Activated CD4-positive, alpha-beta T cell treated with anti-CD3 and anti-CD28 coated beads for 36 hours (primary cell): Measurements from ENCODE around the gene SCN7A. TPM values are rescaled to one million over a fixed set of nuclear protein-coding genes. Genes with fewer than 3 reads are reported as not detected.

Source experiments
- ATAC-seq: fragments of 200-7000 bp; cut with Tn5 transposase; one replicate; pipeline ENCODE4 v1.10.0; 2021; ENCODE audit warnings: mild to moderate bottlenecking, moderate library complexity
- CTCF ChIA-PET: fragments of 350-600 bp; sonication (Branson Sonifier 250); formaldehyde crosslinking; loops from one replicate; lab custom pipeline; 2021; ENCODE audit warnings: antibody characterized with exemption; lab: Charles Lee
- POLR2A ChIA-PET: fragments of 350-600 bp; sonication (Branson Sonifier 250); formaldehyde crosslinking; loops from one replicate; lab custom pipeline; 2021; ENCODE audit warnings: antibody characterized with exemption, inconsistent platforms; lab: Charles Lee
- DNase-seq: peaks from one replicate; pipeline ENCODE4 v3.0.0-alpha.2; 2020
- H3K27ac Mint-ChIP-seq: one replicate; pipeline ENCODE4 v1.8.0; 2021; ENCODE audit warnings: mixed read lengths
- H3K27me3 Mint-ChIP-seq: one replicate; pipeline ENCODE4 v1.8.0; 2021; ENCODE audit warnings: mixed read lengths
- H3K36me3 Mint-ChIP-seq: one replicate; pipeline ENCODE4 v1.8.0; 2021; ENCODE audit warnings: low read depth, mixed read lengths
- H3K4me1 Mint-ChIP-seq: one replicate; pipeline ENCODE4 v1.8.0; 2021; ENCODE audit warnings: mixed read lengths
- H3K4me3 Mint-ChIP-seq: one replicate; pipeline ENCODE4 v1.8.0; 2021; ENCODE audit warnings: mild to moderate bottlenecking, moderate library complexity, mixed read lengths
- H3K9me3 Mint-ChIP-seq: one replicate; pipeline ENCODE4 v1.8.0; 2021; ENCODE audit warnings: low read depth, mixed read lengths
- intact Hi-C, 2 experiments: fragments of 100-400 bp; cut with DNase I in 1 of 2; cut with micrococcal nuclease in 1 of 2; formaldehyde crosslinking; loops; one replicate each; pipeline versions ENCODE4 v1.14.2 to v1.15.1; 2022 to 2024; cut with DNase I, micrococcal nuclease
- total RNA-seq, 2 experiments: library from RNA; stranded (reverse); gene quantifications; one replicate each; pipeline ENCODE4 v1.2.3, GENCODE V29; 2021

SCN7A gene
- total RNA-seq, 2 experiments from 2014 or later: not detected

DNA sequence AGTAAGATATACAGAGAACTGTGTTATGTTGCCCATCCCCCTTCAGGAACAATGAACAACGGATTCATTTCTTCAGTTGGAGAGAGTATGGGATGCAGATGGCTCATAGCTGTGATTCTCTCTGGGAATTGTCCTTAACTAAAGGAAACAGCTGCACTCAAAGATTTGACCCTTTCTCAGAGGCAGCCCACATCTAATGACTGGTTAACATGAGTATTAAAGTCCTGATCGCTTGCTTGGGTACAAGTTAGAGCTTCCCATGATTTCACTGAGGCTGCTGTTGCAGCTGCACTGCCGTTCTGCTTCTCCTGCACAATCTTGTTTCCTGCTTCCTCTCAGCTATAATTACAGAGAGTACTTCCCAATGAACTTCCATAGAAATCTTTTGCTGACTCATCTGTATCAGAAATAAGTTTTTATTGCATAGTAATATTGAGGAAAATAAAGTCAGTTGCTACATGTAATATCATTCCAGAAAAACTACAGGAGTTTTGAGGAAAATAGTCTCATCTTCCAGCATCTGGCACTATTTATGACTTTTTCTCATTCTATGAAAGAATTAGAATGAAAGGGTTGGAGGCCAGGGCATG lies 105.5 kb downstream of the SCN7A start:
- Mint-ChIP-seq H3K4me3 (no peak overlapping the region), H3K27ac (no peak overlapping the region), H3K36me3 (no peaks in the 10 kb centered on the region), H3K4me1 (no peaks in the 10 kb centered on the region), H3K9me3 (no peaks in the 10 kb centered on the region), H3K27me3 (no peaks in the 10 kb centered on the region)
- intact Hi-C loops: no loop called here
- POLR2A ChIA-PET: no interaction called here
- DNase-seq: no peak
- ATAC-seq: no peak
- CTCF ChIA-PET: no interaction called here

DNA sequence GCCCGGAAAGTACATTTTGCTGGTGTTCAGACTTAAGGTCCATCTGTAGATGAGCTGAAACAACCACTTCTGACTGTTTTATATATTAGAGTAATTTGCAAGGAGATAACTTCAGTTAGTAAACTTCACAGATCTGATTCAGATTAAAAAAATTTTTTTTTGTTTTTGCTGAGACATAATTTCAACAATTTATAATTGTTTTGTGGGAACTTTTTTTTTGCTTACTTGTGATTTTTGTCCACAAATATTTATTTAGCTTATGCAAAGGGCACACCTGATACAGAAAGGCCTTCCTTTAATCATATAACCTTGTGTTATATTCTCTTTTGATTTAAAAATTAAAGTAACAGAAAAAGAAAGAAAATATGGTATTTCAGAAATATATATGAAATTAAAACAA lies 108.7 kb downstream of the SCN7A start:
- CTCF ChIA-PET: interaction anchor here (0.7 to 1.2 kb wide), 3 partner anchors 10 to 292 kb away, joined by 3 to 5 read pairs (median 4); no protein-coding TSS in a partner anchor
- Mint-ChIP-seq H3K9me3 (no peaks in the 10 kb centered on the region), H3K4me1 (no peaks in the 10 kb centered on the region), H3K36me3 (no peaks in the 10 kb centered on the region), H3K27me3 (no peaks in the 10 kb centered on the region), H3K27ac (no peak overlapping the region), H3K4me3 (no peak overlapping the region)
- POLR2A ChIA-PET: no interaction called here
- no peak for ATAC-seq
- DNase-seq: no peak
- intact Hi-C loops: no loop called here

DNA sequence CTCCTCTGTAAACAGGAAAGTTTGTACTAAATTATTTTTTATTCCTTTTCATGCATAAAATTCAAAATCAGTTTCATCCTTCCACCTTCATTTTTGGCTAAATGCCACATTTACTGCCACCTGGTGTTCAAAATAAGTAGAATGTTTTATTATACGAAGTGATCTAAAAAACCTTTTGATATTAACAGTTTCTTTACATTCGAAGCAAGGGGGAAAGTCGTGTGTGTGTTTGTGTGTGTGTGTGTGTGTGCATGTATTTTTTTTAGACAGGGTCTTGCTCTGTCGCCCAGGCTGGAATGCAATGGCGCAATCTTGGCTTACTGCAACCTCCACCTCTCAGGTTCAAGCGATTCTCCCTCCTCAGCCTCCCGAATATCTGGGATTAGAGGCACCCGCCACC lies 109.3 kb downstream of the SCN7A start:
- Mint-ChIP-seq H3K9me3 (no peaks in the 10 kb centered on the region), H3K27me3 (no peaks in the 10 kb centered on the region), H3K36me3 (no peaks in the 10 kb centered on the region), H3K4me3 (no peak overlapping the region), H3K27ac (no peak overlapping the region), H3K4me1 (no peaks in the 10 kb centered on the region)
- intact Hi-C loops: no loop called here
- no peak for DNase-seq
- ATAC-seq: no peak
- ChIA-PET POLR2A (no interaction called here), CTCF (interaction anchor here (0.7 to 1.2 kb wide), 3 partner anchors 10 to 292 kb away, joined by 3 to 5 read pairs (median 4); no protein-coding TSS in a partner anchor)

DNA sequence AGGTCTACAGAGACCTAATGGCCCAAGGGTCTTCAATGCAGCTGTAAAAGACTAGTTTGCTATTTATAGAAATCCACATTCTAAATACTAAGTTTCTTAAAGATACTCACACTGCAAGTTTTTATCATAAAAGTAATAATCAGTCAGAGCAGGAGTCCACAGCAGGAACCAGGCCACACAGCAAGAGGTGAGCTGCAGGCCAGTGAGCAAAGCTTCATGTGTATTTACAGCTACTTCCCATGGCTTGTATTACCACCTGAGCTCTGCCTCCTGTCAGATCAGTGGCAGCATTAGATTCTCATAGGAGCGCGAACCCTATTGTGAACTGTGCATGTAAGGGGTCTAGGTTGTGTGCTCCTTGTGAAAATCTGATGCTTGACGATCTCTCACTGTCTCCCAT lies 111.6 kb downstream of the SCN7A start:
- H3K27me3 Mint-ChIP-seq: peaks cover 6% of the 10 kb centered on the region
- H3K9me3 Mint-ChIP-seq: no peaks in the 10 kb centered on the region
- H3K27ac Mint-ChIP-seq: no peak overlapping the region
- DNase-seq (no peak), ATAC-seq (no peak)
- H3K4me1 Mint-ChIP-seq: no peaks in the 10 kb centered on the region
- intact Hi-C loops: no loop called here
- CTCF ChIA-PET: interaction anchor here (1.0 kb wide), 1 partner anchor 29 kb away, joined by 3 read pairs; no protein-coding TSS in a partner anchor
- no peaks in the 10 kb centered on the region for H3K36me3 Mint-ChIP-seq
- POLR2A ChIA-PET: no interaction called here
- H3K4me3 Mint-ChIP-seq: no peak overlapping the region

DNA sequence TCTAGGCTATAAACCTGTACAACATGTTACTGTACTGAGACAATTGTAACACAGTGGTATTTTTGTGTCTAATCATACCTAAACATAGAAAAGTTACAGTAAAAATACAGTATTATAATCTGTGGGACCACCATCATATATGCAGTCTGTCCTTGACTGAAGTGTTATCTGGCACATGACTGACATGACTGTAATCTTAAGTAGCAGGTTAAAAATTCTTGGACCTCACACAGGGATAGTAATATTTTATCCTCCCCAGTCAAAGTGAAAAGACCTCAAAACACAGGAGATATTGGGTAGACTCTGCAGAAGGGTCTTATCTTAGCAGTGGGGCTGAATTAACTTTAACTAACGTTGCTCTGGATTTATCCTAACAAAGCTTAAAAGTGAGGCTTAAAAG lies 113.4 kb downstream of the SCN7A start:
- no peak overlapping the region for H3K27ac Mint-ChIP-seq
- peaks cover 17% of the 10 kb centered on the region for H3K27me3 Mint-ChIP-seq
- peaks cover 2% of the 10 kb centered on the region for H3K4me1 Mint-ChIP-seq
- ATAC-seq (no peak), DNase-seq (no peak)
- CTCF ChIA-PET: no interaction called here
- POLR2A ChIA-PET: no interaction called here
- intact Hi-C loops: no loop called here
- H3K4me3 Mint-ChIP-seq: no peak overlapping the region
- no peaks in the 10 kb centered on the region for H3K9me3 Mint-ChIP-seq
- H3K36me3 Mint-ChIP-seq: no peaks in the 10 kb centered on the region

DNA sequence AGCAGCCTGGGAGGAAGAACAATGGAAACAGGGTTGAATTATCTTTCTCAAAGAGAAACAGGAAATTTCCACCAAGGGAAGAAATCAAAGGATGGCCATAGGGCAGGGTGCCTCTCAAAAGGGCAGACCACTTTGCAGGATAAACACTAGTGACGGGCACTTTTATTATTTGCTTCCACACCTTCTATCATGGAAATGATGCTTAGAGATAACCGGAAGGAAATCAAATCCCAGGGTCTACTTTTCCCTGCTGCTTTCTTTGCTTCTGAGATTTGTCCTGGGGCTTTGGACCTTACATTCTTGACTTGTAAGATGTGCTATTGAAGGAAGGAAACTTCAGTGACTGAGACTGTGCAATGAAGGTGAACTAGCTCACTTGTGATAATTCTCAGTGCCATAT lies 117.2 kb downstream of the SCN7A start:
- H3K36me3 Mint-ChIP-seq: no peaks in the 10 kb centered on the region
- no peaks in the 10 kb centered on the region for H3K9me3 Mint-ChIP-seq
- ChIA-PET POLR2A (no interaction called here), CTCF (no interaction called here)
- no peak for ATAC-seq
- H3K4me3 Mint-ChIP-seq: no peak overlapping the region
- peaks cover 36% of the 10 kb centered on the region for H3K27me3 Mint-ChIP-seq
- no peak overlapping the region for H3K27ac Mint-ChIP-seq
- intact Hi-C loops: no loop called here
- peaks cover 9% of the 10 kb centered on the region for H3K4me1 Mint-ChIP-seq
- DNase-seq: no peak

DNA sequence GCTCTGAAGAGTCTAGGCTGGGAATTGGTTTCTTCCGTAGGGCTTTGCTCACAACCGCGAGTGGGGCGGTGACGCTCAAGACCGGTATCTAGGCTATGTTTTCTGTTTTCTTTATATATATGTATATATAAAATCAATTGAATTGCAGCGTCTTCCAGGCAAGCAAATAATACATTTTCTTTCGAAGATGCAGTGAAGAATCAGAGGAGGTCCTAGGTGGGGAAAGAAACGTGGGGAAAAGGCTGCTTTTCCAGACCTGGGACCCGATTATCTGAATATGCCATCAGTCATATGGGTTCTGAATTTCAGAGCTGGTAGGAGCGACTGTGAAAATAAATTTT lies 117.6 kb downstream of the SCN7A start:
- Mint-ChIP-seq H3K27me3 (peaks cover 36% of the 10 kb centered on the region), H3K4me1 (peaks cover 9% of the 10 kb centered on the region), H3K27ac (no peak overlapping the region), H3K9me3 (no peaks in the 10 kb centered on the region), H3K4me3 (peak overlapping the region; percentile 69), H3K36me3 (no peaks in the 10 kb centered on the region)
- ATAC-seq (peak; percentile 18), DNase-seq (no peak)
- POLR2A ChIA-PET: no interaction called here
- CTCF ChIA-PET: no interaction called here
- intact Hi-C loops: no loop called here

DNA sequence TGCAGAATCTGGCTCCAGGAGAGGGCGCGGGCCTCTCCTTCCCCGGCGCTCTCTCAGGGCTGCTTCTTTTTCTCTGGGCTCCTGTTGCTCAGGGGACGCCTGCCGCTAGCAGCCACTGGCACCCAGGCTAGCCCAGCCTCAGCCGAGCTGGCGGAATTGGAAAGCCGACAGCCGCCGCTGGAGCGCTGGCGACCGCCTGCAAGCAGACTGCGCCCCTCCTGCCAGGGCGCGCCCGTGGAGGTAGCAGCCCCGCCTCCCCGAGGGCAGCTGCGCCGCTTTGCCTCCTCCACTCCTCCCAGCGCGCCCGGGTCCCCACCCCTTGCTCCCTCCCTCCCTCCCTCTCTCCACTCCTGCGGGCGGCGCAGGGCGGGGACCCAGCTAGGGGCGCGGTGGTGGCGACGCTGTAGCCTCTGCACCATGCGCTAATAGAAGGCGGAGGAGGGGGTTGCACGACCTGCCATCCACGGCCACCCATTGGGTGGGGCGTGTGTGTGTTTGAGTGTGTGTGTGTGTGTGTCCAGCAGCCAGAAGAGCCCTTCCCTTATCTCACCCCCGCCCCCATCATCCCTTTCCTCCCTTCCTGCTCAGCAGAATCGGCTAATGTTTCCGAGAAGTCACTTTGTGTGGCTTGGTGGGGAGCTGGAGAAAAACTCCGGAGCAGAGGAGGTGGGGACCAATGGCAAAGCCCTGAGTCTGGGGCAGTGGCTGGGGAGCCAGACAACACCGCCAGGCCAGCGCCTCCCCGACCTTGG lies 118.1 kb downstream of the SCN7A start, which contains the start of gene SCN9A:
Gene SCN9A, minus strand, starts transcription at position 209 of the 752 bp plus-strand sequence. CDS start 64,188 bp downstream, outside the sequence.
- intact Hi-C loops: no loop called here

DNA sequence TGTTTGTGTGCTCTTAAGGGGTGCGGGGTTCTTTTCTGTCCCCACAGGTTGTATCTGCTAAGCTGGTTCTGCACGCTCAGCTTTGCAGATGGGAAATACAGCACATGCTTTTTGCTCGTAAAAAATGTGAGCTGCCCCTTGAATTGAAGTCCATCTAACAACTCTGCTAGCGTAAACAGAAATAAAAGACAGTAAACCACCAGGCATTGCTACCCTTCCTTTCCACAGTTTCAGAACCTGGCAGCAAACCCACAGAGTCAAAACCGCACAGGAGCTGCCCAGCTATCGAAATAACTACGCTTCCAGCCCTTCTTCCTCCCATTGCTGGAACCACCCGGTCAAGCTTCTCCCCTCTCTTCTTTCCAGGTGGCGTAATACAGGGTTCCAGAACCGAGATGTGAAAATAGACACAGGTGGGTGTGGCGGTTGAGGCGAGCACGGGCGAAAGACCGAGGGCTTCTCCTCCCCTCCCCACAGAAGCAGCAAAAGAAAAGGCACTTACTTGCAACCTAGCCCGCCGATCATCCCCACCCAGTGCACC lies 118.8 kb downstream of the SCN7A start:
- no peak for DNase-seq
- Mint-ChIP-seq H3K36me3 (no peaks in the 10 kb centered on the region), H3K9me3 (no peaks in the 10 kb centered on the region), H3K27ac (no peak overlapping the region), H3K27me3 (peaks cover 38% of the 10 kb centered on the region), H3K4me1 (peaks cover 9% of the 10 kb centered on the region), H3K4me3 (peak overlapping the region; percentile 69)
- intact Hi-C loops: no loop called here
- ATAC-seq: no peak
- POLR2A ChIA-PET: interaction anchor here (0.6 kb wide), 1 partner anchor 1519 kb away, joined by 4 read pairs; no protein-coding TSS in a partner anchor
- CTCF ChIA-PET: interaction anchor here (1.7 kb wide), 1 partner anchor 14 kb away, joined by 4 read pairs; no protein-coding TSS in a partner anchor

More for the DNA sequence above, 118.1 kb downstream of the SCN7A start, which contains the start of gene SCN9A:
- Mint-ChIP-seq H3K27me3 (peaks cover 38% of the 10 kb centered on the region), H3K36me3 (no peaks in the 10 kb centered on the region), H3K4me1 (peaks cover 9% of the 10 kb centered on the region), H3K4me3 (peak within 1 kb of the TSS; percentile 69), H3K9me3 (no peaks in the 10 kb centered on the region), H3K27ac (no peak within 1 kb of the TSS)
- POLR2A ChIA-PET: no interaction called here
- DNase-seq (peak; percentile 64), ATAC-seq (peak; percentile 83)
- CTCF ChIA-PET: interaction anchor here (1.7 kb wide), 1 partner anchor 15 kb away, joined by 4 read pairs; no protein-coding TSS in a partner anchor

DNA sequence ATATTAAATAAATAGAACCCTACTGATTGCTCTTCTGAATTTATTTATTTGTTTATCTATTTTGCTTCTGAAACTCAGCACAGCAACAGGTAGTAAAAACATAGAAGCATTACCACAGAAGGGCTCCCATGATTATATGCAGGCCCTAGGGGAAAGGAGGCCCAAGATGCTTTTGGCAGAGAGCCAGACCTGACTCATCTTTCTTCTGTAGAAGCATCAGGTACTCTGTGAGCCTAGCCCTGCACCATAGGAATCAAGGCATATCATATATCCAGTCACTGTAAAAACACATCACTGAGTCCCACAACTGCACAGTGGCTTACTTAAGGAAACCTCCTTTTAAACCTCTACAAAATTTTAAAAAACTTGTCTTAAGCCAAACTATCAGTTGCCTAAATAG lies 120.1 kb downstream of the SCN7A start:
- Mint-ChIP-seq H3K9me3 (no peaks in the 10 kb centered on the region), H3K27ac (no peak overlapping the region), H3K4me3 (no peak overlapping the region), H3K4me1 (peaks cover 9% of the 10 kb centered on the region), H3K27me3 (peaks cover 38% of the 10 kb centered on the region), H3K36me3 (no peaks in the 10 kb centered on the region)
- CTCF ChIA-PET: interaction anchor here (1.7 kb wide), 1 partner anchor 13 kb away, joined by 4 read pairs; no protein-coding TSS in a partner anchor
- ATAC-seq (peak; percentile 61), DNase-seq (peak; percentile 58)
- POLR2A ChIA-PET: no interaction called here
- intact Hi-C loops: no loop called here

DNA sequence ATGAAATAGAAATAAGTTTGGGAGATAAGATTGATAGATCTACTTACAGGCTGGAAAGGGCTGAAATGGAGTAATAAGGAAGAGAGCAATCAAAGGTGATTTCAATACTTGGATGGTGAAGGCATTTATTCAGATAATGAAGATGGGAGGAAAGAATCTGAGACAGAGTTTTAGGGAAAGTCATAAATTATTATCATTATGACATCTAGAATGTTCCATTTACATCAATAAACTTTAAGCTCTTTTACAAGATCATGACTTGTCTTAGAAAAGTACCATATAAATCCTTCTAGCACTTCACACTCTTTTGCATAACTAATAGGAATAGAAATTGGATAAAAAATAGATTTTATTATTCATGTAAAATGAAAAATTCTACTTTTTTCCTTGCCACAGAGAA lies 120.5 kb downstream of the SCN7A start:
- H3K4me1 Mint-ChIP-seq: peaks cover 9% of the 10 kb centered on the region
- peaks cover 38% of the 10 kb centered on the region for H3K27me3 Mint-ChIP-seq
- POLR2A ChIA-PET: no interaction called here
- CTCF ChIA-PET: no interaction called here
- no peaks in the 10 kb centered on the region for H3K9me3 Mint-ChIP-seq
- no peak overlapping the region for H3K4me3 Mint-ChIP-seq
- intact Hi-C loops: no loop called here
- no peak overlapping the region for H3K27ac Mint-ChIP-seq
- H3K36me3 Mint-ChIP-seq: no peaks in the 10 kb centered on the region
- no peak for ATAC-seq
- no peak for DNase-seq
